Stimulated activated CD8-positive, alpha-beta memory T cell treated with anti-CD3 and anti-CD28 coated beads, Interleukin-12 subunit alpha, Interleukin-12 subunit beta, amount 100 ng/mL, for 4 hours (primary cell): ENCODE measurements around the gene CCDC106.

Source experiments
- DNase-seq: peaks from one replicate; pipeline ENCODE4 v3.0.0-alpha.2; 2020; ENCODE audit warnings: low read depth

Gene CCDC106

GRCh38 chr19:55650602-55651230 lies 2.7 kb downstream of the CCDC106 start:
- no peak for DNase-seq

- DNase-seq = no peak
Measured at GRCh38 chr19:55651236-55651635, 3.2 kb downstream of the CCDC106 start.

- DNase-seq = no peak
Measured at GRCh38 chr19:55652311-55653128, 4.5 kb downstream of the CCDC106 start.

GRCh38 chr19:55653651-55654322 lies 5.8 kb downstream of the CCDC106 start:
- DNase-seq = peak; percentile 99

- DNase-seq = peak; percentile 94
Measured at GRCh38 chr19:55654323-55654867, 6.4 kb downstream of the CCDC106 start.

- peak; percentile 93 for DNase-seq
Measured at GRCh38 chr19:55654868-55655647, 7.0 kb downstream of the CCDC106 start, which contains the start of gene U2AF2. Gene U2AF2 (plus strand): TSS chr19:55655035. CDS start chr19:55655105, 70 bp downstream.

GRCh38 chr19:55655648-55656040 lies 7.6 kb downstream of the CCDC106 start:
- no peak for DNase-seq

GRCh38 chr19:55656552-55656951 lies 8.5 kb downstream of the CCDC106 start:
- DNase-seq = no peak

- DNase-seq = no peak
Measured at GRCh38 chr19:55656988-55657747, 9.2 kb downstream of the CCDC106 start.

GRCh38 chr19:55658846-55659459 lies 10.9 kb downstream of the CCDC106 start:
- no peak for DNase-seq

- DNase-seq = no peak
Measured at GRCh38 chr19:55659822-55660221, 11.8 kb downstream of the CCDC106 start.

GRCh38 chr19:55660404-55660803 lies 12.4 kb downstream of the CCDC106 start:
- DNase-seq = no peak

GRCh38 chr19:55660991-55661390 lies 13.0 kb downstream of the CCDC106 start:
- no peak for DNase-seq

GRCh38 chr19:55661826-55662225 lies 13.8 kb downstream of the CCDC106 start:
- DNase-seq = no peak

- DNase-seq = no peak
Measured at GRCh38 chr19:55663846-55664536, 16.0 kb downstream of the CCDC106 start.

- DNase-seq = no peak
Measured at GRCh38 chr19:55666343-55667005, 18.5 kb downstream of the CCDC106 start.

- no peak for DNase-seq
Measured at GRCh38 chr19:55667006-55667381, 19.0 kb downstream of the CCDC106 start.

- DNase-seq = no peak
Measured at GRCh38 chr19:55667511-55667910, 19.5 kb downstream of the CCDC106 start.

- DNase-seq = no peak
Measured at GRCh38 chr19:55667958-55668357, 19.9 kb downstream of the CCDC106 start.
